GM21723 (cell line): Measurements from ENCODE around the gene ARSG.

Source experiments
- ATAC-seq: cut with Tn5 transposase; IDR thresholded peaks from one replicate; pipeline ENCODE4 v1.9.1; 2021; ENCODE audit warnings: mild to moderate bottlenecking, moderate library complexity; ENCODE audit not compliant: unreplicated experiment

Gene ARSG

GRCh38 chr17:68423251-68423650 lies 132.0 kb downstream of the ARSG start:
- no peak for ATAC-seq

GRCh38 chr17:68424203-68424602 lies 132.9 kb downstream of the ARSG start:
- ATAC-seq: no peak

- ATAC-seq: no peak
Observed at GRCh38 chr17:68424861-68425260, 133.6 kb downstream of the ARSG start.

GRCh38 chr17:68425979-68426378 lies 134.7 kb downstream of the ARSG start:
- no peak for ATAC-seq

- ATAC-seq: no peak
Observed at GRCh38 chr17:68427575-68427974, 136.3 kb downstream of the ARSG start.

- ATAC-seq: no peak
Observed at GRCh38 chr17:68428498-68429172, 137.3 kb downstream of the ARSG start.

GRCh38 chr17:68429881-68430280 lies 138.6 kb downstream of the ARSG start:
- ATAC-seq: no peak

- ATAC-seq: no peak
Observed at GRCh38 chr17:68431045-68431608, 139.8 kb downstream of the ARSG start.

- ATAC-seq: no peak
Observed at GRCh38 chr17:68431661-68432071, 140.4 kb downstream of the ARSG start.

- ATAC-seq: no peak
Observed at GRCh38 chr17:68432086-68432864, 141.0 kb downstream of the ARSG start.

- ATAC-seq: no peak
Observed at GRCh38 chr17:68433211-68433610, 141.9 kb downstream of the ARSG start.

GRCh38 chr17:68433911-68434508 lies 142.7 kb downstream of the ARSG start:
- no peak for ATAC-seq

- ATAC-seq: no peak
Observed at GRCh38 chr17:68435361-68435760, 144.1 kb downstream of the ARSG start.

- peak; percentile 43 for ATAC-seq
Observed at GRCh38 chr17:68435876-68436842, 144.9 kb downstream of the ARSG start.

- peak; percentile 82 for ATAC-seq
Observed at GRCh38 chr17:68437979-68438822, 146.9 kb downstream of the ARSG start.

- no peak for ATAC-seq
Observed at GRCh38 chr17:68439656-68440290, 148.5 kb downstream of the ARSG start.

GRCh38 chr17:68440526-68440925 lies 149.2 kb downstream of the ARSG start:
- no peak for ATAC-seq

- no peak for ATAC-seq
Observed at GRCh38 chr17:68441070-68441770, 149.9 kb downstream of the ARSG start.
